GOT3 (cell line): Measurements from ENCODE around the gene CDH26.

Experiments used
- DNase-seq: peaks from one replicate; lab custom pipeline; 2025; ENCODE audit warnings: mixed read lengths; lab: John Stamatoyannopoulos, UW

CDH26 gene

GRCh38 chr20:60063048-60063451 is 104.8 kb downstream of the CDH26 start:
- DNase-seq, result no peak

DNA sequence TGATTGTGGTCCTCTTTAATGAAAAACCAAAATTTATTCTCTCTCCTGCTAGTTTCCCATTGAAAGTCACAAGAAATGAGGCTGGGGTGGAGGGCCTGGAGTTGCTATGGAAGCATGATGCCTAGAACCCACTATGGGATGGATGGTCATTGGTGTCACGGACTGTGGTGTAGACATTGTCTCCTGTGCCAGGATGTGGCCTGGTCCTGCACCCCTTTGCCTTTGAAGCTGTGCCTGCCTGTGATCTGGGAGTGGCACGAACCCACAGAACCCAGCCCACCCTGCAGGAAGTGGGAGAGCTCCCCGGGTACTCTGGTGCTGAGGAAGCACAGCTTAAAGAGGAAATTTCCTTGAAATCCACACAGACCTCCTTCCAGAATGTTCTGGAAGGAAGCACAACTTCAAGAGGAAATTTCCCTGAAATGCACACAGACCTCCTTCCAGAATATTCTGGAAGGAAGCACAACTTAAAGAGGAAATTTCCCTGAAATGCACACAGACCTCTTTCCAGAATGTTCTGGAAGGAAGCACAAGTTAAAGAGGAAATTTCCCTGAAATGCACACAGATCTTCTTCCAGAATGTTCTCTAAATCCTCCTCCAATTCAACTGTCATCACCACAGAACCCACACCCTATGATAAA is 105.6 kb downstream of the CDH26 start:
- DNase-seq, result no peak
